ENCODE data around the gene SGMS1. TPM values are rescaled to one million over a fixed set of nuclear protein-coding genes. Genes with fewer than 3 reads are reported as not detected.
A peak's percentile ranks its signal among the peaks of the same experiment; 100 is the strongest.

The SGMS1 gene
- total RNA-seq, 1 donor from 2014 or later = 27.5 TPM

DNA sequence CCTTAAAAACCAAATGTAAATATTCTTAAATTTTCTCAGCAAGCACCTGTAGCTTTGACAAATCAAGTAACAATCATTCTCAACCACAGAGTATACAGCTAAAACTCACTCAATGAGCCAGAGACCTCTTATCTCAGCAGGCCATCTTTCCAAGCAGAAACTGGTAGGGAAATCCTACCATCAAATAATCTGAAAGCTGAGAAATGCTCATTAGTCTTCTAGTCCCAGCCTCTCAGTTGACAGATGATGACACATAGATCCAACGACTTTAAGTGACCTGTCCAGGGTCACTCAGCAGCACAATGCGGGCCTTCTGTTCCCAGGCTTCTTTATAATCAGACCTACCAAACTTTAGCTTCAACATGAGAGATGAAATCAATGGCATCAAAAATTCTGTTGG, 184.6 kb downstream of the SGMS1 start:
- DNase-seq = no peak
- no peak for ATAC-seq (ENCODE audit: low read depth)
- CTCF ChIA-PET = no interaction called here
- intact Hi-C loops (cut with micrococcal nuclease) = no loop called here
- Mint-ChIP-seq H3K9me3 (no peaks in the 10 kb centered on the region), H3K4me3 (no peak overlapping the region), H3K4me1 (no peaks in the 10 kb centered on the region), H3K27ac (no peak overlapping the region), H3K27me3 (no peaks in the 10 kb centered on the region), H3K36me3 (ENCODE audit: low read depth) (peaks cover 17% of the 10 kb centered on the region)
- POLR2A ChIA-PET = no interaction called here
- TF ChIP-seq, protein P1, sequence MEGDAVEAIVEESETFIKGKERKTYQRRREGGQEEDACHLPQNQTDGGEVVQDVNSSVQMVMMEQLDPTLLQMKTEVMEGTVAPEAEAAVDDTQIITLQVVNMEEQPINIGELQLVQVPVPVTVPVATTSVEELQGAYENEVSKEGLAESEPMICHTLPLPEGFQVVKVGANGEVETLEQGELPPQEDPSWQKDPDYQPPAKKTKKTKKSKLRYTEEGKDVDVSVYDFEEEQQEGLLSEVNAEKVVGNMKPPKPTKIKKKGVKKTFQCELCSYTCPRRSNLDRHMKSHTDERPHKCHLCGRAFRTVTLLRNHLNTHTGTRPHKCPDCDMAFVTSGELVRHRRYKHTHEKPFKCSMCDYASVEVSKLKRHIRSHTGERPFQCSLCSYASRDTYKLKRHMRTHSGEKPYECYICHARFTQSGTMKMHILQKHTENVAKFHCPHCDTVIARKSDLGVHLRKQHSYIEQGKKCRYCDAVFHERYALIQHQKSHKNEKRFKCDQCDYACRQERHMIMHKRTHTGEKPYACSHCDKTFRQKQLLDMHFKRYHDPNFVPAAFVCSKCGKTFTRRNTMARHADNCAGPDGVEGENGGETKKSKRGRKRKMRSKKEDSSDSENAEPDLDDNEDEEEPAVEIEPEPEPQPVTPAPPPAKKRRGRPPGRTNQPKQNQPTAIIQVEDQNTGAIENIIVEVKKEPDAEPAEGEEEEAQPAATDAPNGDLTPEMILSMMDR (IDR thresholded peaks at IDR 0.05) = no peak

DNA sequence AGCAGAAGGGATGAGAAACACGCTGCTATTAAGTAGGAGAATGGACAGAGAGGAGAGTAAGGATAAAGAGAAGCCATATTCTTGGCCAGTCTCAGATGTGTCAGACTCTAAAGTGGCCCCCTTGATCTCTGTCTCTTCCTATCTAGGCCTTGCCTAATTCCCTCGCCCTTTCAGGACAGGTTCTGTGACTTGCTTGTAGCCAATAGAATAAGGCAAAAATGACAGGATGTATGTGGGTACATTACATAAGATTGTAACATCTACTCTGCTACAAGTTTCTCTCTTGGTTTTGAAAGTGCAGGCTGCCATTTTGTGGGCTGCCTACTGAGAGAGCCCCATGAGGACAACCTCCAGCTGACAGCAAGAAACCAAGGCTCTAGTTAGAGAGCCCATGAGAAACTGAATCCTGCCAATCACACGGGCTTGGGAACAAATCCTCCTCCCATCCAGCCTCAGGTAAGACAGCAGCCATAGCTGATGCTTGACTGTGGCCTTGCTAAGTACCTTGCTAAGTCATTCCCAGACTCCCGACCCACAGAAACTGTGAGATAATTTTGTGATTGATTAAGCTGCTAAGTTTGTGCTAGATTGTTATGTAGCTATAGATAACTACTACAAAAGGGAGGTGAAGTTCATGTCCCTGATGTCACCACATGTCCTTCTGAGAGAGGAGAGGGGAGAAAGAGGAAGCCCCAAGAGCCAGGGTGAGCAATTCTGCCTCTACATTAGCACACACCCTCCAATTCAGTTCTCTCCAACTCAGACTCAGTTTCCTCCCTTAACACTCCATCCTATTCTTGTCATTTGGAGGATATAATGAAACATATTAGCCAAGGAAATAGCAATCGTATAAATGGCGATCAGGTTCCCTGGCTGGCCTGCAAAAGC, 185.5 kb downstream of the SGMS1 start:
- Mint-ChIP-seq H3K4me1 (no peaks in the 10 kb centered on the region), H3K27ac (no peak overlapping the region), H3K4me3 (no peak overlapping the region), H3K27me3 (no peaks in the 10 kb centered on the region), H3K9me3 (no peaks in the 10 kb centered on the region), H3K36me3 (ENCODE audit: low read depth) (peaks cover 14% of the 10 kb centered on the region)
- CTCF ChIA-PET = no interaction called here
- ATAC-seq (ENCODE audit: low read depth) = no peak
- intact Hi-C loops (cut with micrococcal nuclease) = no loop called here
- TF ChIP-seq, protein P1 (IDR thresholded peaks at IDR 0.05) = no peak
- POLR2A ChIA-PET = no interaction called here
- no peak for DNase-seq

DNA sequence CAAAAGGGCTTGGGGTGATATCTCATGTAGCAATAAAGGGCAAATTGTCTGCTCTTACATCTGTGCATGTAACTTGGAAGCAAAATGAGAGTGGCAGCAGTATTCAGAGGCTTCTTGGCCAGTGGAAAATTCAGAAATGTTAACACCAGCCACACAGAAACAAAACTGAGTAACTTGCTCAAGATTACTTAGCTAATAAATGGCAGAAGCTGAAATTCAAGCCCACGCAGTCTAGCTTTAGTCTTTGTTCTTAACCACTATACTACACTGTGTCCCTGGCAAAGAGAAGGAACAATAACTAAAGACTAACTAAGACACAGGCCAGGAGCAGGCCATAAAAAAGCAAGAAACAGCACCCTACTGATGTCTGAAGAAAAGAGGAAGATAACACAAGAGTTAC, 186.5 kb downstream of the SGMS1 start:
- peaks cover 2% of the 10 kb centered on the region for H3K4me1 Mint-ChIP-seq
- DNase-seq = no peak
- no peaks in the 10 kb centered on the region for H3K27me3 Mint-ChIP-seq
- H3K27ac Mint-ChIP-seq = no peak overlapping the region
- CTCF ChIA-PET = no interaction called here
- intact Hi-C loops (cut with micrococcal nuclease) = no loop called here
- no peak for ATAC-seq (ENCODE audit: low read depth)
- TF ChIP-seq, protein P1 (IDR thresholded peaks at IDR 0.05) = no peak
- H3K9me3 Mint-ChIP-seq = no peaks in the 10 kb centered on the region
- peaks cover 19% of the 10 kb centered on the region for H3K36me3 Mint-ChIP-seq (ENCODE audit: low read depth)
- no peak overlapping the region for H3K4me3 Mint-ChIP-seq
- POLR2A ChIA-PET = no interaction called here

DNA sequence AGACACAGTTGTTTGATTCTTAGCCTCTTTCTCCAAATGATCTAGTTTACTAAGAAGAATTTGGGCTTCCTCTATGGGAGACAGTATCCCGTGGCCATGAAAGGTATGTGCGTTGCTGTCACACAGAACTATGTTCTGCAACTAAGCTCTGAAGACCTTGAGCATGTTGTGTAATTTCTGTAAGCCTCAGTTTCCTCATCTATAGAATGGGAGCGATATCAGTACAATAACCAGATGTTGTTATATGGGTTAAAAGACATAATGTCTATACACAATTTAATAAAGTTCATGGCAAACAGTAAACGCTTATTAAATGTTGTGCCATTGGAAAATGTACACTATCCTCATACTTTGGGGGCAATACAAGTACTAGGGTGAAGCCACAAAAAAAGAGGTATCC, 187.0 kb downstream of the SGMS1 start:
- Mint-ChIP-seq H3K4me1 (peaks cover 5% of the 10 kb centered on the region), H3K9me3 (no peaks in the 10 kb centered on the region), H3K36me3 (ENCODE audit: low read depth) (peaks cover 19% of the 10 kb centered on the region), H3K4me3 (no peak overlapping the region), H3K27me3 (no peaks in the 10 kb centered on the region), H3K27ac (no peak overlapping the region)
- TF ChIP-seq, protein P1 (IDR thresholded peaks at IDR 0.05) = no peak
- ChIA-PET CTCF (no interaction called here), POLR2A (no interaction called here)
- ATAC-seq (ENCODE audit: low read depth) (no peak), DNase-seq (no peak)
- intact Hi-C loops (cut with micrococcal nuclease) = no loop called here

DNA sequence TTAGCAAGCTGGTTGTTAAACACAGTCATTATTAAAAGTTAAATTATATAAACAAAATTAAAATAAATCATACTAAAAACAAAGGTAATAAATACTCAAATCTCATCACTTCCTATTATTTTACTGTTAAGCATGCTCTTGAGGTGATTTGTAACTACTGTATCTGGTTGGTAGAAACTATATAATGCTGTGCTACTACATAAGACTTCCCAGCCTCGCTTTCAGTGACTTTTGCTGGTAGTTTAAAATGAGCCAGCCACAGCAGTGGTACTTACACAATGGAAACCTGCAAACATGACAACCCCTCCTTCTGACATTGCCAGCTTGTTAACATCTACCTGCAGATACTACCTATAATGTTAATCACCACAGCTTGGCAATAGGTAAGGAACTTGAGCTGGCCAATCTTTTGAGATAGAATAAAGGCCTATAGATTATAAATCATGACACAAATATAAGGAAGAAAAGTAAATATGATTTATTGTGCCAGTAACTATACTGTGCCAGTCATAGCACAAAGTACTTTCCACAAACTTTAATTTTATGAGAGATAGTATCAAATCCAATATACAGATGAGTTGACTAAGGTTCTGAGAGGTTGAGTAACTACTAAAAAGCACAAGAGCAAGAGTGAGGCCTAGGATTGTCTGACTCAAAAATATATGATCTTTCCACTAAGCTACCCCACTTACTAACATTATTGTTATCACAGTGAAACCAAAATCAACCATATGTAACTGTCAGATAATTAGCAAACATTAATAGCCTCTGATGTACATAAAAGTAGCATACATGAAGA, 191.3 kb downstream of the SGMS1 start:
- Mint-ChIP-seq H3K4me3 (no peak overlapping the region), H3K27ac (no peak overlapping the region)
- intact Hi-C loops (cut with micrococcal nuclease) = no loop called here

More for the DNA sequence above, 191.3 kb downstream of the SGMS1 start:
- DNase-seq (no peak), ATAC-seq (ENCODE audit: low read depth) (peak; percentile 7)
- Mint-ChIP-seq H3K4me1 (peaks cover 12% of the 10 kb centered on the region), H3K36me3 (ENCODE audit: low read depth) (peaks cover 23% of the 10 kb centered on the region), H3K9me3 (no peaks in the 10 kb centered on the region), H3K27me3 (no peaks in the 10 kb centered on the region)
- POLR2A ChIA-PET = no interaction called here
- TF ChIP-seq, protein P1 (IDR thresholded peaks at IDR 0.05) = no peak
- CTCF ChIA-PET = no interaction called here

All from activated B cell treated with CpG ODN at 0.5 μM for 24 hours (primary cell).